ENCODE results near the gene CTDSPL2.

CTDSPL2 gene

GRCh38 chr15:44568338-44568737, 140.9 kb downstream of the CTDSPL2 start:
- CTCF ChIA-PET: no interaction called here

DNA sequence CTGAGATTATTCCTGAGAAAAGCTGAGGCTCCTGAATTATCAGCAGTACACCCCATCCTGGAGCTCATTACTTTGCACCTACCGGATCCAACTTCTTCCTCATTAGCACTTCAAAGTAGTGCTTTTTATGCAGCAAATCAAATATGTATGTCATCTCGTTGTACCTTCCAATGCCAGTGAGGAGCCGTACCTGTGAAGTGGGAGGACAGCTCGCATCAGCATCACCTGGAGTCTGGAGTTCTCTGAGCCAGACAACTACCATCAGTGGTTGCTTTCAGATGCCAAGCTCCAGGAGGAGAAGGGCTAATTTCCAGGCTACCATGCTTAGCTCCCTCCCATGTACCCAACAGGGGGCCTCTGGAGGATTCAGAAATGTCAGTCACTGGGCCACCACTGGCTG, 141.9 kb downstream of the CTDSPL2 start:
- no peak overlapping the region for H3K4me3 ChIP-seq (ENCODE audit: low read depth, low read length)
- ChIA-PET CTCF (interaction anchor here (1.0 to 2.5 kb wide), 2 partner anchors 10 to 19 kb away, joined by 4 to 18 read pairs; no protein-coding TSS in a partner anchor), POLR2A (interaction anchor here (1.1 kb wide), 1 partner anchor 24 kb away, joined by 3 read pairs; no protein-coding TSS in a partner anchor)
- no peak for TF ChIP-seq CTCF (IDR thresholded peaks at IDR 0.05; ENCODE audit: insufficient read depth, low read length, missing control alignments)
- no peak for DNase-seq (ENCODE audit: low read depth, low spot score)

More at GRCh38 chr15:44568338-44568737, 140.9 kb downstream of the CTDSPL2 start:
- no peak overlapping the region for H3K4me3 ChIP-seq (ENCODE audit: low read depth, low read length)
- no peak for DNase-seq (ENCODE audit: low read depth, low spot score)
- TF ChIP-seq CTCF (IDR thresholded peaks at IDR 0.05; ENCODE audit: insufficient read depth, low read length, missing control alignments): no peak
- POLR2A ChIA-PET: no interaction called here

GRCh38 chr15:44570361-44570760, 142.9 kb downstream of the CTDSPL2 start:
- ChIA-PET POLR2A (no interaction called here), CTCF (interaction anchor here (1.1 to 2.5 kb wide), 3 partner anchors 8 to 166 kb away, joined by 3 to 18 read pairs (median 5); partner anchors contain the start of gene TRIM69)
- H3K4me3 ChIP-seq (ENCODE audit: low read depth, low read length): no peak overlapping the region
- no peak for DNase-seq (ENCODE audit: low read depth, low spot score)
- no peak for TF ChIP-seq CTCF (IDR thresholded peaks at IDR 0.05; ENCODE audit: insufficient read depth, low read length, missing control alignments)

GRCh38 chr15:44573386-44573785, 146.0 kb downstream of the CTDSPL2 start:
- H3K4me3 ChIP-seq (ENCODE audit: low read depth, low read length): no peak overlapping the region
- no peak for TF ChIP-seq CTCF (IDR thresholded peaks at IDR 0.05; ENCODE audit: insufficient read depth, low read length, missing control alignments)
- POLR2A ChIA-PET: no interaction called here
- no peak for DNase-seq (ENCODE audit: low read depth, low spot score)
- CTCF ChIA-PET: interaction anchor here (1.6 to 8.0 kb wide), 2 partner anchors 11 to 15 kb away, joined by 8 to 71 read pairs; no protein-coding TSS in a partner anchor

GRCh38 chr15:44574734-44575133, 147.3 kb downstream of the CTDSPL2 start:
- CTCF ChIA-PET: interaction anchor here (1.9 to 8.0 kb wide), 2 partner anchors 10 to 13 kb away, joined by 9 to 71 read pairs; no protein-coding TSS in a partner anchor
- no peak for DNase-seq (ENCODE audit: low read depth, low spot score)
- TF ChIP-seq CTCF (IDR thresholded peaks at IDR 0.05; ENCODE audit: insufficient read depth, low read length, missing control alignments): no peak
- POLR2A ChIA-PET: no interaction called here
- no peak overlapping the region for H3K4me3 ChIP-seq (ENCODE audit: low read depth, low read length)

Data from AG04449 (cell line).